HG02884 (cell line): ENCODE data around the gene ASPG.

Experiments used
- ATAC-seq: cut with Tn5 transposase; IDR thresholded peaks from one replicate; pipeline ENCODE4 v1.9.1; 2021; ENCODE audit warnings: mild to moderate bottlenecking, moderate library complexity; ENCODE audit not compliant: unreplicated experiment

ASPG gene

DNA sequence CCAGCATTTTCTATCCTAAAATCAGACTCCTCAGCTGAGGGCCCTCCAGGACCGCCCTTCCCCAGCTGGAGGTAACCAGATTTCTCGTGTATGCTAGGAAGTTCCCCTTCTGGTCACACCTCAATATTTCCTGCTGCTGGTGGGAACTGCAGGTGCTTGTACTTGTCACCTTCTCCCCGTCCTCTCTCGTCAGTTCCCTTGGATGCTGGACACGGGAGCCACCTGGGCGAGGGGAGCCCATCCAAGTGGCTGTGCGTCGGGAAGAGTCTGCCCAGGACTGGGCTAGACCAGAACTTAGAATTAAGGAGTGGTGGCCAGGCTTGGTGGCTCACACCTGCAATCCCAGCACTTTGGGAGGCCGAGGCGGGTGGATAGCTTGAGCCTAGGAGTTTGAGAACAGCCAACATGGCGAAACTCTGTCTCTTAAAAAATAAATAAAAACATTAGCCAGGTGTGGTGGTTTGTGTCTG, 29.7 kb downstream of the ASPG start:
- no peak for ATAC-seq

DNA sequence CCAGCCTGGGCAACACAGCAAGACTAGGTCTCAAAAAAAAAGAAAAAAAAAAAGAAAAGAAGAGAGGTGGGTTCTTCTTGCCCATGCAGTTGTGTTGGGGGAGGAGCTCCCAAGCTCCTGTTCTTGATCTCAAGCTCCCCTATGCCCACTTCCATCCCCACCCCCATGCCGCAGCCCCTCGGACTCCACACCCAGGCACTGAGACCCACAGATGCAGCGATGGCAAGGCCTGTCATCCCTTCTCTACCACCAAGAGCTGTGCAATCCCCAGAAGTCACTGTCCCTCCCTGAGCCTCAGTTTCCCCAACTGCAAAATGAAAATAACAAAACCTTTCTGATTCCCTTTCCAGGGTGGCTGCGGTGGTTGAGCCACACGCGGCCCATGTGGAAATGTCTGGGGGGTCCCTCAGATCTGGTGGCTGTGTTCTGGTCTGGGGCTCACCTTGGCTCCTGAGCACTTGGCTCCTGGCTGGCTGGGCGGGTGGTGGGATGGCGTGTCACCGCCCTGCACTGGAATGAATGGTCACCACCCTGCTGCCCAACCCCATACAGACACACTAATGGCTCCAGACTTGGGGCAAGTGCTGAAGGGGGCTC, 30.3 kb downstream of the ASPG start:
- ATAC-seq = no peak

DNA sequence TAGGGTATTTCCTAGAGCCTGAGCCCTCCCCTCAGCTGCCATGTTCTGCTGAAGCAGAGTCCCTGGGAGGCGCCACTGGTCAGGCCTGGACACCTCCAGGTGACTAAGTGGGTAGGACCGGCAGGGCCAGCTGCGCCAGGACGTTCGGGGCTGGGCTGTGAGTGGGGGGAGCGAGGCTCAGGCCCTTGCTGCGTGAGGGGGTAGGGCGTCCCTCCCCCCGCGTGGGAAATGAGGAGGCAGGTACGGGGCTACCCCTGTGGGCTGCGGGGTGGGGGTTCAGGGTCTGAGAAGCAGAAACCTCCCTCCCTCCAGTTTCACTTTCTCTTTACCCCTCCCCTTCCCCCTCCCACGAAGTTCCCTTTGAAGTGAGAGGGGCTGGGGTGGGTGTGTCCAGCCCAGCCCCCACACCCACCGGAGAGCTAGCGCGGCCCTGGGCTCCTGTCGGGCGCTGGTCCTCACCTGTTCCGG, 30.8 kb downstream of the ASPG start:
- ATAC-seq = no peak

DNA sequence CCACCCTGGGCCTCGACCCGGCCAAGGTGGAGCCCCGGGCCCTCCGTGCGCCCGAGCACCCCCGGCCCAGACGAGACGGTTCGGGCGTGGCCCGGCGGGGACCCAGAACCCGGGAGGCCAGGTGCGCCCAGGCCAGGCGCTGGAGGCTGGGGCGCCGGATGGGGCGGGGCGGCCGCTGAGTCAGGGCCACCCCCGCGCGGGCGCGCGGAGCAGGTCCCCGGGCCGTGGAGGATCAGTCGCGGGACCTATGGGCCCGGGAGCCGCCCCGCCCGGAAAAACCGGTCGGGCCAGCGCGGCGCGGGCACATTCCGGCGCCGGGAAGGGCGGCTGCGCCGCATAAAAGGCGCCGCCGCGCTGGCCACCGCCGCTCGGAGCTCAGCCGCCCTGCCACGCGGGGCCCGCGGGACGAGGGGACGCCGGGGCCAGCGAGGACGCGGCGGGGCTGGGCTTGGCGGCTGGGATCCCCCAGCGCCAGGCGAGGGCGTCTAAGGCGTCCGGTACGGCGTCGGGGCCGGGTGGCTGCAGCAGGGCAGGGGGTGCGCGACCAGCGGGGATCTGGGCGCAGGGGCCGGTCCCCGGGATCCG, 31.3 kb downstream of the ASPG start:
- ATAC-seq = no peak

DNA sequence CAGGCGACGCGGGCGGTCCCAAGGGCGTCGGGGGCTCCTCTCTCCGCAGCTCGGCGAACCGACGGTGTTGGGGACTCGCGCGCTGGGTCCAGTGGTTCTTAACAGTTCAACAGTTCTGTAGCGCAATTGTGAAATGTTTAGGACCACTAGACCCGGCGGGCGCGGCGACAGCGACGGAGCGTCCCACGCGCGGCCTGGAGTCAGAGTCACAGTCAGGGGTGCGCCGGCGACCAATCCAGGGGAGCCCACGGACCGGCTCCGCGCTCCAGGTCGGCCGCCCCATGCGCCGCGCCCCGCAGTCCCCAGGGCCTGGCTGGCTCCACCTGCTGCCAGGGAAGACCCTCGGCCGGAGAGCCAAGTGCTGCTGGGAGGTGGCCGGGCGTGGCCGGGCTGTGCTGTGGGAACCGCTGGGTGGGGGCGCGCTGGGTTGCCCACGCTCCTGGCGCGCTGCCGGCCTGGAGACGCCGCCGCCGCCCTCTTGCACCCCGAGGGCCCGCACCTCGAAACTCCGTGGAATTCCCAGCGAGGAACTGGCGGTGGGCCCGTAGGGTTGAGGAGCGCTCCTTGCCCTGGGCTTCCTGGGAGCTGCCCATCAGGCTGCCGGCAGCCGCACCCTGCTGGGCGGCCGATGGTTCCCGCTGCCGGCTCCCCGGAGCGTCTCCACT, 32.0 kb downstream of the ASPG start:
- ATAC-seq = no peak

DNA sequence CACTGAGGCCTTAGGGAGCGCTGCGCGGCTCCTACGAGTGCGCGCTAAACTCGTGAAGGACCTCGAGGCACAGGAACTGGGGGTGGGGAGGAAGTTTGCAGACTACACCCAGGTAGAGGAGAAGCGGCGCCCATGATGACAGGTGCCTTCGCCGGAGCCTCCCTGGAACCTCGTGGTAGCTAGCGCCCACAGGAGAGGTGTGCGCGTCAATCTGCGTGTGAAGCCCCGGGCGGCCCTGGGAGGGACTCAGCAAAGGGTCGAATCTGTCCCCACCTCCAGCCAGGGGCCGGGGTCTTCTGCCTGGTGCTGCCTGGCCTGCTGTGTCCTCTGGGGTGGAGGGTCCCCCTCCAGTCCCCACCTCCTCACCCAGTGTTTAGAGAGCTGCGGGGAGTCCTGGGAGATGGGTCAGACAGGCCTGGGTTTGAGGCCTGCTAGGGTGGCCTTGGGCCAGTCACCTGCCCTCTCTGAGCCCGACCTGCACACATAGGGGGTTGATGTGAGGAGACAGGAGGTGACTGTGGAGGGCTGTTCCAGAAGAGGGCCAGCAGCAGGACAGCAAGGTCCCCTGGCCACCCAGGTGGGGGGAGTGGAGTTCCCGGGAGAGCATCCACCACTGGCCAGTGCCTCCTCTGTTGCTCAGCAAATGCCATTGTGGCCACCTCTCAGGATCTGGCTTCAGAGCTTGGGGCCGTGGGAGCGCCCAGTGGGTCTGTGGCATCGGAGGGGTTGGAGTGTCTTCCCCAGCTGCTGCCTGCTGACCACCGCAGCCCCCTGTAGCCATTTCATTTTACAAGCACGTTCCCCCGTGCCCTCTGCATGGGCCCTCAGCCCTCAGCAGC, 32.7 kb downstream of the ASPG start:
- no peak for ATAC-seq

DNA sequence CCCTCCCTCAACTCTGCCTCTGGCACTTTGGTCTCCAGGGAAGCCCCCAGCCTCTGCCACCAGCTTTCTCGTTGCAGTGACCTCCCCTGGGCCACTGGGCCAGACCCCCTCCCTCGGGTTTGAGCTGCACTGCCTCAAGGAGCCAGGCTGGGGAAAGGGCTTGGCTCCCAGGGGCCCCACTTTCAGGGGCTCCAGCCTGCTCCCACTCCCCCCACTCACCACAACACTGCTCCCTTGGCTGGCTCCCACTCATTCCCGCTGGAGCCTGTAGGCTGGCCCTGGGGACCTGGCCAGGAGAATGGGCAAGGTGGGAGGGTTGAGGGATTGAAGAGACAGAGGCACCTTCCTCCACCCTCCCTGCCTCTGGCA, 33.6 kb downstream of the ASPG start:
- no peak for ATAC-seq

DNA sequence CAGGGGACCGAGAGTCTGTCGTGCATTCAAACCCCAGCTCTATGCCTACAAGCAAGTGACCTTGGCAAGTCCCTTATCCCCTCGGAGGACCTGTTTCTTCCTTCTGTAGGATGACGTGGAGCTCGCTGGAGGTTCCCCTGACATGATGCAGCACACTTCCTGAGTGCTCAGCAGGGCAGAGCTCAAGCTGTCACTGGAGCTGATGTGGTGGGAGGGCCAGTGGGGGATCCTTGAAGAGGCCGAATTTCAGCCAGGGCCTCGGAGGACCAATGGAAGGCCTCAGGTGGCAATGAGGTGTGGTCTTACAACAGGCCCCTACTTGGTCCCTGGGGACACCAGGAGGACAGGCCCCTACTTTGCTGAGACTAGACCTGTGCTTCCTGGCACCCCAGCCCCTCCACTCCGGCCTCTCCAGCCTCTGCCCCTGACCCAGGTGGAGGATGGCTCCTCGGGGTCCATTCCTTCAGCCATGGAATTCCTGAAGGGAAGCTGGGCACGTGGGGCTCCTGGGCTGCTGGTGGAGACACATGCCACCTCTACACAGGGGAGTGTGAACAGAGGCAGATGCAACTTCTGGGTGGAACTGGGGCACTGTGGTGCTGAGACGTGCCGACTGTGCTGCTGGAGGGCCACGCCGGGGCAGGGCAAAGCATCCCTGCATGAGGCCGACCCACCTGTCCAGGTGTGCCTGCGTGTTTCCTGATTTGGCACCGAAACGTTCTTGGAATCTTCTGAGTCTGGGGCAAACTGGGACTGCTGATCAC, 34.2 kb downstream of the ASPG start:
- no peak for ATAC-seq

DNA sequence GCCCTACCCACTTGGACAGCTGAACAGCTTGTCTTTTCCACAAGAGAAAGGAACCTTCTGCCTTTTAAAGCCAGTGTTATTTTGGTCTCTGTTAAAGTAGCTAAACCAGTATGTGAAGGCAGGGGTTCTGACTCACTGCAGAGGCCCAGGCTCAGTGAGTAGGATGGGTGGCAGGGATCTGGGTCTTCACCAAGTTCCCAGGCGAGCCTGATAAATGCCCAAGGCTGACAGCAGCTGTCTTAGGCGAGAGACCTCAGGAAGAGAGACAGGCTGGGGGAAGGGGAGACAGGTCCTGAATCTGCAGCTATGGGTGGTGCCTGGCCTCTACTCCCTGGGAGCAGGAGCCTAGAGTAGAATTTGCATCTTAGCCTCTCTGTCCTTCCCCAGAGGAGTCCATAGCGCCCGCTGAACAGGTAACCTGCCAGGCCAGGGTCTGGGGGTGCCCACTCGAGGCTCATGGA, 34.8 kb downstream of the ASPG start:
- ATAC-seq = no peak

DNA sequence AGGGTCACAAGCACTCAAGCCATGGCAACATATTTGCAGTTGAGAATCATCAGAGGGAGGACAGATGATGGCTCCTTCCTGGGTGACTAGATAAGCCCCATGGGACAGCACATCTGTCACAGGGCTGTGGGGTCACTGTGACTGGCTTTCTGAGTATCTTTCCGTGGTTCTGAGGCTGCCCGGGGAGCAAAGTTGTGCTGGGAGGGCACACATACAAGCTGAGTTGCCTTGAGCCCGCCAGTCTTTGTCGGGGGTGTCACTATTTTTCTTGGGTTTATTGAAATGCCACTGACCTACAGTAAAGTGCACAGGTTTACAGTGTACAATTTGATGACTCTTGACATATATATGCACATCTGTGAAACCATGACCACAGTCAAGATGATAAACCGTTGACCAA, 35.6 kb downstream of the ASPG start:
- no peak for ATAC-seq

DNA sequence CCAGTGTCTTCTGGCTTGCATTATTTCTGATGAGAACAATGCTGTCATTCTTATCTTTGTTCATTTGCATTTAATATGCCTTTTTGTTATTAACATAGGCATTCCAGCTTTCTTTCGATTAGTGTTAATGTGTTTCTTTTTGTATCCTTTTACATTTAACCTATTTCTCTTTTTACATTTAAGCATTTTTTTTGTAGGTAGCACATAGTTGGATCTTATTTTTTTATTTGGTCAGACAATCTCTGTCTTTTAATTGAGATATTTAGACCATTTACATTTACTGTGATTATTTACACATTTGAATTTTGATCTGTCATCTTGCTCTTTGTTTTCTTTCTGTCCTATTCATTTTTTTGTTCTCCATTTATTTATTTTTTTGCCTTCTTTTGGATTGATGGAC, 38.4 kb downstream of the ASPG start:
- no peak for ATAC-seq

DNA sequence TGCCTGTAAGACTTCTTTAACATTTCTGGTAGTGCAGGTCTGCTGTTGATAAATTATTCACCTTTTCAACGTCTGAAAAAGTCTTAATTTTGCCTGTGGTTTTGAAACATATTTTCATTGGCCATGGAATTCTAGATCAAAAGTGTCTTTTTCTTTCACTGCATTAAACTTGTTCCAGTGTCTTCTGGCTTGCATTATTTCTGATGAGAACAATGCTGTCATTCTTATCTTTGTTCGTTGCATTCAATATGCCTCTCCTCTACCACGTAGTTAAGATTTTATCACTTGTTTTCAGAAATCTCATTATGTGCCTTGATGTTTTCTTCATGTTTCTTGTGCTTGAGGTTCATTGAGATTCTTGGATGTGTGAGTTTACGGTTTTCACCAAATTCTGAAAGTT, 39.5 kb downstream of the ASPG start:
- ATAC-seq = no peak

DNA sequence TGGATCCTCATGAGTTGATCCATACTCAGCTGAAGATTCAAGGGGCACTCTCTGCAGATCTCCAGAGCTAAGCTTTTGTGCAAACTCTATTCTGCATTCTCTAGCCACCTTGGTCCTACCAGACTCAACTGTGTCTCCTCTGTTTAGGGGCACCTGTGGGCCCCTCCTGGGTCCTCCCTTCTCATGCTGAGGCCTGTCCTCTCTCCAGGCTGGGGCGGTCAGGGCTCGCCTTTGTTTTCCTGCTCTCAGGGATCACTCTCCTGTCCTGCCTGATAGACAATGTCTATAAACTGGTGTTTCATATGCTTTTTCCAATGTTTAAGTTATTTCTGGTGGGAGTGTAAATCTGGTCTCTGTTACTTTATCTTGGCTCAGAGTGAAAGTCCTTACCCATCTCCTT, 41.3 kb downstream of the ASPG start:
- no peak for ATAC-seq

DNA sequence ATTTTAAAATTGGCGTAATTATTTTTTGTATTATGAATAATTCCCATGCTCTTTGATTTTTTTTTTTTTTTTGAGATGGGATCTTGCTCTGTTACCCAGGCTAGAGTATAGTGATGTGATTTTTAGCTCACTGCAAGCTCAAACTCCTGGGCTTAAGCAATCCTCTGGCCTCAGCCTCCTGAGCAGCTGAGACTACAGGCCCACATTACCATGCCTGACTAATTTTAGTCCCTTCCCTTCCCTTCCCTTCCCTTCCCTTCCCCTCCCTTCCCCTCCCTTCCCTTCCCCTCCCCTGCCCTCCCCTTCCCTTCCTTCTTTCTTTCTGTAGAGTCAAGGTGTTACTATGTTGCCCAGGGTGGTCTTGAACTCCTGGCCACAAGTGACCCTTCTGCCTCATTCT, 43.5 kb downstream of the ASPG start:
- no peak for ATAC-seq

DNA sequence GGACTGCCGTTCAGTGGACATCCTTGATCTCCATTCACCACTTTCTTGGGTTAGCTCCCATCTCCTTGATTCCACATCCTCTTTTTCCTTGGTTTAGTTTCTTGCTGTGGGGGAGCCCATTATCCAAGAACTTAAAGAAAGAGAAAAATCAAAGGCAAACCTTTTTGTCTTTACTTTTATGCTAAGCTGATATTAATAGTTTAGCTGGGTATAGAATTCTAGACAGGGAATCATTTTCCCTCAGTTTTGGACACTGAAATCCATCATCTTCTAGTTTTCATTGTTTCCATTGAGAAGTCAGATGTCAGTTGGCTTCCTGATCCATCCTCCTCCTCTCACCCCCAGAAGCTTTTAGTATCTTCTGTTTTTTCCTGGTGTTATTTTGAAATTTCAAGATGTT, 44.1 kb downstream of the ASPG start:
- ATAC-seq = no peak

DNA sequence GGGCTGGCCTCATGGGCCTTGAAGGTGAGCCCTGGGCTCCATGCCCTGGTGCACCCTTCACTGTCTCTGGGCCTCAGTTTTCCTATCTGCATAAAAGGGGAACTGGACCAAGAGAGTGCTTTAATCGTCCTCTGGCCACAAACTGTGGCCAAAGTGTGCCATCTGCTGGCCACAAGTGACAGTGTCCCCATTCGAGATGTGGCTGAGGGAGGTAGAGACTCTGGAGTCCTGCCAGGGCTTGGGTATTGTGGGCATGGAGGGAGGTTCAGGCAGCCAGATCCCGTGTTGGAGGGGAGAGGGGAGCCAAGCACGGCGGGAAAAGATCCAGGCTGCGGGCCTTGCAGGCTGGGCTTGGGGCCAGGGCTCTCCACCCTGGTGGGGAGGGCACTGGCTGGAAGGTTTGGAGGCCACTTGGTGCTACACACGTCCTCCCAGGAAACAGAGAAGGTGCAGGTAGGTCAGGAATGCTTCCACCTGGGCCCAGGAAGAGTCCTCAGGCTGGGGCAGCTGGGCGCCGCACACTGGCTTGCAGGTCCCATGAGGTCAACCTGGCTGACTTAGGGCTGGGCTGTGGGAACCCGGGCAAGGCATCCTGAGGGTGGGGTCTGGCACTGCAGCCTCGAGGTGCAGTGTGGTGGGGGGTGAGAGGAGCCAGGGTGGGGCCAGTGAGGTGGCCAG, 45.6 kb downstream of the ASPG start:
- ATAC-seq = no peak

DNA sequence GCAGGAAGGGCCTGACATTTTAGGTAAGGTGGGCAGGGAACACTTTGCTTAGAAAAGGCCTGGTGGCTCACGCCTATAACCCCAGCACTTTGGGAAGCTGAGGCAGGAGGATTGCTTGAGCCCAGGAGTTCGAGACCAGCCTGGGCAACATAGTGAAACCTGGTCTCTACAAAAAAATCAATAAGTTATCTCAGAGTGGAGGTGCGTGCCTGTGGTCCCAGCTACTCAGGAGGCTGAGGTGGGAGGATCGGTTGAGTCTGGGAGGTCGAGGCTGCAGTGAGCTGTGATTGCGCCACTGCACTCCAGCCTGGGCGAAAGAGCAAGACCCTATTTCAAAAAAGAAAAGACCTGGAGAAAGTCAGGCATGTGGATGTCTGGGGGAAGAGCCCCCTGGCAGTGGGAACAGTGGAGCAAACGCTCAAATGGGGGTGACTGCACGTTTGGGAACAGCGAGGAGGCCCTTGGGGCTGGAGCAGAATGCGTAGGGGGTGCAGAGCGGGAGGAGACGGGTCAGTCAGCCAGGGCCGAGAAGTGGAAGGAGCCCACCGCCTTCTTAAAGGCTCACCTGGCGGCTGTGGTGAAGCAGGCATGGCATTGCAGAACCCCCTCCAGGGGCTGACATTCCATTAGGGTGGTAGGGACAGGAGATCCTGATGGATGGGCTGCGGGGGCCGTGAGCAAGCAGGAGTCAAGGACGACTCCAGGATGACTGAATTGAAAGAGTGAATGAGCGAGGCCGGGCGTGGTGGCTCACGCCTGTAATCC, 46.6 kb downstream of the ASPG start:
- ATAC-seq = no peak

DNA sequence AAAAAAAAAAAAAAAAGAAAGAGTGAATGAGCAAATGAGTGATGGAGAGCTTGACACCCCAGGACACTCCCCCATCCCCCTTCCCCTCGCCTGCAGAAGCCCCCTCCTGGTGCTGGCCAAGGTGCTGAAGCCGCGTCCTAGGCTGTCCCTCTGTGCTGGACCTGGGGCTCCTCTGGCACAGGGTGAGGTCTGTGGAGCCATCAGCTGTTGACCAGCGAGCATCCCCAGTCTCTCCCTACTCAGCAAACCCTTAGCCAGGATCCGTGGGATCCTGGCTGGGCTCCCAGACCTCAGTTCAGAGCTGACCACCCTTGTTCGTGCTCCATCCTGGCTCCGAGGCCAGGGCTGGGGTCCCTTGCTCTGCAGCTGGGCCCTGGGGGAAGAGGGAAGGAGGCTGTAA, 47.5 kb downstream of the ASPG start:
- no peak for ATAC-seq

DNA sequence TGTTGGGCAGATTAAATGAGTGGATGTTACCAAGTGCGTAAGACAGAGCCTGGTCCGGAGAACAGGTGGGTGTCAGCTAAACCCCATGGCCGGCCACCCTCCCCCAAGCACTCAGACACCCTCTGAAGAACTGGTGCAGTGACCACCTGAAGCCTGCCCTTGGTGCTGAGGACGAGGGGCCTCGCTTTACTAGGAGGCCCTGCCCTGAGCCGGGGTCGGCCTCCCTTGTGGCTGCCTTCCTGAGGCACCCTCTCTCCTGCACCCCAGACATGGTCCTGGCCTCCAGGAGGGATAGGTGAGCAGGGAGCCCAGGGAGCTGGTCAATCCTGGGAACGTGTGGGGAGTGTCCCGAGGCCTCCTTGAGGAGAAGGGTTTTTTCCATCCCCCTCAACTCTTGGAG, 48.0 kb downstream of the ASPG start:
- no peak for ATAC-seq
